Body of pancreas (tissue), 4 donors: ENCODE results near the gene KCNT2. TPM values are rescaled to one million over a fixed set of nuclear protein-coding genes. Genes with fewer than 3 reads are reported as not detected.

Experiments used
- ATAC-seq: fragments of 150-250 bp; one replicate; pipeline ENCODE4 v1.9.1; 2016
- DNase-seq, 4 donors: peaks; one replicate each; pipeline ENCODE4 v3.0.0-alpha.2; 2019
- H3K27ac ChIP-seq, 4 donors: fragments of 200-600 bp; sonication (generic); 1 replicate in 3 of 4; 2 replicates in 1 of 4; pipeline versions ENCODE4 v1.5.1 to v1.6.1; 2016 to 2019; ENCODE audit warnings: mild to moderate bottlenecking in 1 of 4, mixed read lengths in 1 of 4, moderate library complexity in 1 of 4
- H3K27me3 ChIP-seq, 2 donors: fragments of 200-600 bp; sonication (generic); one replicate each; pipeline ENCODE4 v1.6.0; 2016; ENCODE audit warnings: mild to moderate bottlenecking in 1 of 2
- H3K36me3 ChIP-seq, 2 donors: fragments of 200-600 bp; sonication (generic); replicated peaks in 1 of 2; 2 replicates each; pipeline ENCODE4 v1.5.1; 2016; ENCODE audit warnings: low read depth in 2 of 2; ENCODE audit not compliant: insufficient read depth in 1 of 2
- H3K4me1 ChIP-seq: fragments of 200-600 bp; sonication (generic); one replicate; pipeline ENCODE4 v1.6.0; 2016
- H3K4me3 ChIP-seq, 2 donors: fragments of 200-600 bp; sonication (generic); 1 replicate in 1 of 2; 2 replicates in 1 of 2; pipeline ENCODE4 v1.5.1; 2016 to 2019
- H3K9me3 ChIP-seq, 3 donors: fragments of 200-600 bp; sonication (generic); 1 replicate in 2 of 3; 2 replicates in 1 of 3; pipeline ENCODE4 v1.5.1; 2016
- CTCF ChIP-seq, 7 experiments: fragments of 450-650 bp in 4 of 7; fragments of 200-600 bp in 3 of 7; sonication (generic) in 3 of 7; IDR thresholded peaks; one replicate each; pipeline ENCODE4 v1.5.1; 2016 to 2019; ENCODE audit warnings: antibody characterized with exemption in 7 of 7
- POLR2A ChIP-seq, 3 donors: fragments of 450-650 bp; IDR thresholded peaks; one replicate each; pipeline ENCODE4 v1.6.1; 2016; ENCODE audit warnings: antibody characterized with exemption in 3 of 3, mild to moderate bottlenecking in 2 of 3
- WGBS, 2 donors: methylation state at CpG; one replicate each; pipeline ENCODE4 v1.1.5; 2017; 5-methylcytosine and 5-hydroxymethylcytosine counted together
- intact Hi-C: fragments of 100-400 bp; cut with DNase I; formaldehyde crosslinking; loops from one replicate; pipeline ENCODE4 v1.15.1; 2023
- total RNA-seq, 2 donors: library from RNA; depleted of rRNA; stranded (reverse); fragments of >200 nt; gene quantifications; one replicate each; pipeline ENCODE4 v1.1.0, GENCODE V29; 2016

Gene KCNT2
- under 1 TPM; 0.78 to 0.99 TPM for total RNA-seq

- Histone ChIP-seq H3K4me3 (peak within 1 kb of the TSS in 1 of 2 donors; percentile 11), H3K4me1 (peaks cover 18% of the 10 kb centered on the region), H3K27ac (no peak within 1 kb of the TSS), H3K36me3 (no peaks in the 10 kb centered on the region), H3K9me3 (no peaks in the 10 kb centered on the region), H3K27me3 (no peaks in the 10 kb centered on the region)
- intact Hi-C loops = no loop called here
- ATAC-seq (peak; percentile 61), DNase-seq (peak; percentile 23 to 34 (median 28))
- TF ChIP-seq CTCF (IDR thresholded peaks at IDR 0.05) (no peak), POLR2A (IDR thresholded peaks at IDR 0.05) (no peak)
- WGBS, 2 donors = 2% methylated on average over 43 of the region's 43 CpGs
Observed at GRCh38 chr1:196608390-196609369, at the start of gene KCNT2. KCNT2 (minus strand) TSS chr1:196608440; CDS start chr1:196608309, 131 bp downstream.

GRCh38 chr1:196655494-196655893 lies 47.3 kb upstream of the KCNT2 start:
- Histone ChIP-seq H3K9me3 (no peaks in the 10 kb centered on the region), H3K27me3 (no peaks in the 10 kb centered on the region), H3K4me1 (no peaks in the 10 kb centered on the region), H3K4me3 (no peak overlapping the region), H3K36me3 (no peaks in the 10 kb centered on the region), H3K27ac (no peak overlapping the region)
- WGBS, 2 donors = 55 to 63% methylated on average over 3 of the region's 3 CpGs
- ATAC-seq = no peak
- TF ChIP-seq POLR2A (IDR thresholded peaks at IDR 0.05) = no peak
- TF ChIP-seq CTCF (IDR thresholded peaks at IDR 0.05) = no peak
- intact Hi-C loops = no loop called here
- DNase-seq = no peak

GRCh38 chr1:196655071-196655470 lies 46.8 kb upstream of the KCNT2 start:
- ATAC-seq (no peak), DNase-seq (no peak)
- intact Hi-C loops = no loop called here
- no peak overlapping the region for H3K4me3 ChIP-seq
- H3K9me3 ChIP-seq = no peaks in the 10 kb centered on the region
- no peaks in the 10 kb centered on the region for H3K27me3 ChIP-seq
- WGBS, 2 donors = 81 to 88% methylated on average over 3 of the region's 3 CpGs
- no peaks in the 10 kb centered on the region for H3K36me3 ChIP-seq
- no peak overlapping the region for H3K27ac ChIP-seq
- H3K4me1 ChIP-seq = no peaks in the 10 kb centered on the region
- no peak for TF ChIP-seq CTCF (IDR thresholded peaks at IDR 0.05)
- no peak for TF ChIP-seq POLR2A (IDR thresholded peaks at IDR 0.05)

GRCh38 chr1:196654271-196654670 lies 46.0 kb upstream of the KCNT2 start:
- Histone ChIP-seq H3K4me3 (no peak overlapping the region), H3K9me3 (no peaks in the 10 kb centered on the region), H3K27ac (no peak overlapping the region), H3K36me3 (no peaks in the 10 kb centered on the region), H3K27me3 (no peaks in the 10 kb centered on the region), H3K4me1 (no peaks in the 10 kb centered on the region)
- ATAC-seq = no peak
- WGBS, 2 donors = 48 to 56% methylated on average over 2 of the region's 2 CpGs
- intact Hi-C loops = no loop called here
- TF ChIP-seq CTCF (IDR thresholded peaks at IDR 0.05) (no peak), POLR2A (IDR thresholded peaks at IDR 0.05) (no peak)
- DNase-seq = no peak
